ENCODE data around the gene IER3.

Gene IER3

GRCh38 chr6:30779850-30780641, 35.7 kb upstream of the IER3 start:
- H3K9me3 ChIP-seq (ENCODE audit: control insufficient read depth in 1 of 2, low read length in 2 of 2) = no peaks in the 10 kb centered on the region
- H3K27me3 ChIP-seq (ENCODE audit: low read depth, low read length) = no peaks in the 10 kb centered on the region
- H3K4me3 ChIP-seq (ENCODE audit: low read depth in 1 of 2, low read length in 2 of 2) = peak overlapping the region in 1 of 2 donors; percentile 21
- H3K27ac ChIP-seq (ENCODE audit: low read length) = peak overlapping the region; percentile 18
- H3K4me1 ChIP-seq (ENCODE audit: control insufficient read depth in 1 of 2, insufficient read depth in 2 of 2, low read length in 2 of 2) = peaks cover 20 to 23% of the 10 kb centered on the region in 2 donors
- H3K36me3 ChIP-seq (ENCODE audit: control insufficient read depth in 1 of 2, insufficient read depth in 2 of 2, low read length in 2 of 2) = peaks cover 0 to 14% of the 10 kb centered on the region in 2 donors

DNA sequence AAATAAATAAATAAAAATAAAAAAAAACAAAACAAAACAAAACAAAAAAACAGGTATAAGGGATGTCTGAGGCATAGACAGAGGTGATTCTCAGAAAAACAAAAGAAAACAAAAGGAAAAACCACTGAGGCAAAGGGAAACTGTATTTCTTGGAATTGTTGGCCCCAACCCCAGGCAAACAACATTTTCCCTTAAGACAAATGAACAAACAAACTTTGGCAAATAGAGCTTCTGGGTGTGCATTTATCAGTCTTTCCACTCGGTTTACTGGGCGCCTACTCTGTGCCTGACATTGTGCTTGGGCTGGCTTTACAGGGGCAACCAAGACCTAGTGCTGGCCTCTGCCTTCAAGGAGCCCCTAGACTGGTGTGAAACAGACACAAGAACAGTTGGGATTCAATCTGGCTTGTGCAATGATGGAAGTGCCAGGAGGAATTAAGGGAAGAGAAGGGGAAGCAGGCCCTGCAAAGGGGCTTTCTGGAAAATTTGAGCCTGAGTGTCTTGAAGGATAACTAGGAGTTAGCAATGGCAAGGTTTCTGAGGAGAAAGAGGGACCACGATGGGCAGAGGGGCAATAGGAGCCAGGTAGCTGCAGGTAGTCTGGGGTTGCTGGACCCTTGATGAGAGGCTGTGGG, 33.8 kb upstream of the IER3 start:
- H3K9me3 ChIP-seq (ENCODE audit: control insufficient read depth in 1 of 2, low read length in 2 of 2) = no peaks in the 10 kb centered on the region
- peak overlapping the region; percentile 23 for H3K27ac ChIP-seq (ENCODE audit: low read length)
- H3K36me3 ChIP-seq (ENCODE audit: control insufficient read depth in 1 of 2, insufficient read depth in 2 of 2, low read length in 2 of 2) = peaks cover 0 to 14% of the 10 kb centered on the region in 2 donors
- no peaks in the 10 kb centered on the region for H3K27me3 ChIP-seq (ENCODE audit: low read depth, low read length)
- peaks cover 20 to 23% of the 10 kb centered on the region in 2 donors for H3K4me1 ChIP-seq (ENCODE audit: control insufficient read depth in 1 of 2, insufficient read depth in 2 of 2, low read length in 2 of 2)
- H3K4me3 ChIP-seq (ENCODE audit: low read depth in 1 of 2, low read length in 2 of 2) = no peak overlapping the region

GRCh38 chr6:30777155-30777485, 32.8 kb upstream of the IER3 start:
- H3K27ac ChIP-seq (ENCODE audit: low read length) = no peak overlapping the region
- no peaks in the 10 kb centered on the region for H3K9me3 ChIP-seq (ENCODE audit: control insufficient read depth in 1 of 2, low read length in 2 of 2)
- H3K27me3 ChIP-seq (ENCODE audit: low read depth, low read length) = no peaks in the 10 kb centered on the region
- no peak overlapping the region for H3K4me3 ChIP-seq (ENCODE audit: low read depth in 1 of 2, low read length in 2 of 2)
- peaks cover 0 to 11% of the 10 kb centered on the region in 2 donors for H3K36me3 ChIP-seq (ENCODE audit: control insufficient read depth in 1 of 2, insufficient read depth in 2 of 2, low read length in 2 of 2)
- peaks cover 20 to 23% of the 10 kb centered on the region in 2 donors for H3K4me1 ChIP-seq (ENCODE audit: control insufficient read depth in 1 of 2, insufficient read depth in 2 of 2, low read length in 2 of 2)

DNA sequence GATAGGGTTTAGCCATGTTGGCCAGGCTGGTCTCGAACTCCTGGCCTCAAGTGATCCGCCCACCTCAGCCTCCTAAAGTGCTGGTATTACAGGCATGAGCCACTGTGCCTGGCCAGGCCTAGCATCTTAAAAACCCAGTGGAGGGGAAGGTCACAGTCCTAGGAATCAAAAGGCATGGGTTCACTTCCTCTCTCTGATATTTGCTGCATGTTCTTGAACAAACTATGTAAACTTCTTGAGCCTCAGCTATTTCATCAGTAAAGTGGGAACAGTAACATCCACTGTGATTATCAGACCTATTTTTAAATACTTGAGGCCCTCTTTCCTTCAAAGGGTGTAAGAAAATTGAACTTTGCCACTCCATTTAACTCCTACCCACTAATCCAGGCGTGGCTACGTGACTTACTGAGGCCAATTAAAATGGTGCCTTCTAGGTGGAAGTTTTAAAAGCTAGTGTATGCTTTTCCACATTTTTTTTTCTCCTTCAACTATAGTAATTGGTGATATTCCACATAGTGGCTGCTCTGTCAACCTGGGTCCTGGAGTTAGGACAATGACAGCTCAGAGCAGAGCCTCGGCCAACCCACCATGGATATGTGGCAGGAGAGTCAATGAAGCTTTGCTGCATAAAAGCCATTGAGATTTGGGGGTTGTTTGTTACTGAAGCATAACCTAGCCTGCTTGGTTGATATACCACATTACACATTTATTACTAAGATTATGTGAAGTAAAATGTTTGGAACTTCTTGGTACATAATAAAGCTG, 32.2 kb upstream of the IER3 start:
- no peak overlapping the region for H3K4me3 ChIP-seq (ENCODE audit: low read depth in 1 of 2, low read length in 2 of 2)
- H3K36me3 ChIP-seq (ENCODE audit: control insufficient read depth in 1 of 2, insufficient read depth in 2 of 2, low read length in 2 of 2) = peaks cover 0 to 6% of the 10 kb centered on the region in 2 donors
- H3K27ac ChIP-seq (ENCODE audit: low read length) = no peak overlapping the region
- no peaks in the 10 kb centered on the region for H3K9me3 ChIP-seq (ENCODE audit: control insufficient read depth in 1 of 2, low read length in 2 of 2)
- no peaks in the 10 kb centered on the region for H3K27me3 ChIP-seq (ENCODE audit: low read depth, low read length)
- H3K4me1 ChIP-seq (ENCODE audit: control insufficient read depth in 1 of 2, insufficient read depth in 2 of 2, low read length in 2 of 2) = peaks cover 20 to 22% of the 10 kb centered on the region in 2 donors

DNA sequence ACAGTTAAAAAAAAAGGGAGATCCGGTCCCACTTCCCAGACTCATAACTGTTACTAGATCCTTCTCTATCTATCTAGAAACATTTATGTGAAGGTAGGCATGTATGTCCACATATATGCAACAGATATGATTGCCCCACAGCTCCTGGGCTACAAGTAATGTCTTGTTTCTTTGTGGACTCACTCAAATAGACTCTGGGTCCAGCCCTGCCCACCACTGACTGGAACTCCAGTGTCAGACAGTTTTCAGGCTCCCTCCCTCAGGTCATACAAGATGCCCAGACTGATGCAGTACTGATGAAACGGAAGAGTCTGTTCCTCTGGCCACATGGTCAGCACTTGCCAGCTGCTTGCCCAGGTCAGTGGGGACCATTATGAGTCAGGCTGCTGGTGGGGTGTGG, 30.8 kb upstream of the IER3 start:
- H3K4me1 ChIP-seq (ENCODE audit: control insufficient read depth in 1 of 2, insufficient read depth in 2 of 2, low read length in 2 of 2) = peaks cover 14 to 16% of the 10 kb centered on the region in 2 donors
- no peaks in the 10 kb centered on the region for H3K9me3 ChIP-seq (ENCODE audit: control insufficient read depth in 1 of 2, low read length in 2 of 2)
- no peaks in the 10 kb centered on the region for H3K27me3 ChIP-seq (ENCODE audit: low read depth, low read length)
- H3K4me3 ChIP-seq (ENCODE audit: low read depth in 1 of 2, low read length in 2 of 2) = no peak overlapping the region
- no peak overlapping the region for H3K27ac ChIP-seq (ENCODE audit: low read length)
- H3K36me3 ChIP-seq (ENCODE audit: control insufficient read depth in 1 of 2, insufficient read depth in 2 of 2, low read length in 2 of 2) = no peaks in the 10 kb centered on the region

- Histone ChIP-seq H3K4me3 (ENCODE audit: low read depth in 1 of 2, low read length in 2 of 2) (no peak overlapping the region), H3K36me3 (ENCODE audit: control insufficient read depth in 1 of 2, insufficient read depth in 2 of 2, low read length in 2 of 2) (no peaks in the 10 kb centered on the region), H3K27me3 (ENCODE audit: low read depth, low read length) (no peaks in the 10 kb centered on the region), H3K4me1 (ENCODE audit: control insufficient read depth in 1 of 2, insufficient read depth in 2 of 2, low read length in 2 of 2) (peaks cover 14 to 16% of the 10 kb centered on the region in 2 donors), H3K27ac (ENCODE audit: low read length) (no peak overlapping the region), H3K9me3 (ENCODE audit: control insufficient read depth in 1 of 2, low read length in 2 of 2) (no peaks in the 10 kb centered on the region)
These were observed 30.4 kb upstream of the IER3 start for GRCh38 chr6:30774701-30775100.

DNA sequence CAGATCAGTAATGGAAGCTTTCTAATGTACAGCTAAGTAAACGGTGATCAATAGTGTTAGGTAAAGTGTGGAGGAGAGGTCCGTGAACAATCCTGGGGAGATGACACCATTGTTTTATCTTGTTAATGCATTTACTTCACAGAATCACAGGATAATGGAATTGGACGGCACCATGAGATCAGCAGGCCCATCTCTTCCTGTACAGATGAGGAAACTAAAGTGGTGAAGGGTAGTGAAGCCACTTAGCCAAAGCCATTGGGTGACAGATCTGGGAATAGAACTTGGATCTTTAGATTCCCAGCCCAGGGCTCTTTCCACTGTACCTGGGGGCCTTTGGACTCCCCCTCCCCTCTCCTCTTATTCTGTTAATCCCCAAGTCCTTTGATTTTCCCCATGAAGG, 26.2 kb upstream of the IER3 start:
- Histone ChIP-seq H3K9me3 (ENCODE audit: control insufficient read depth in 1 of 2, low read length in 2 of 2) (no peaks in the 10 kb centered on the region), H3K36me3 (ENCODE audit: control insufficient read depth in 1 of 2, insufficient read depth in 2 of 2, low read length in 2 of 2) (no peaks in the 10 kb centered on the region), H3K27ac (ENCODE audit: low read length) (peak overlapping the region; percentile 90), H3K4me3 (ENCODE audit: low read depth in 1 of 2, low read length in 2 of 2) (no peak overlapping the region), H3K4me1 (ENCODE audit: control insufficient read depth in 1 of 2, insufficient read depth in 2 of 2, low read length in 2 of 2) (peaks cover 18 to 23% of the 10 kb centered on the region in 2 donors), H3K27me3 (ENCODE audit: low read depth, low read length) (no peaks in the 10 kb centered on the region)

GRCh38 chr6:30769853-30770524, 25.6 kb upstream of the IER3 start:
- Histone ChIP-seq H3K4me3 (ENCODE audit: low read depth in 1 of 2, low read length in 2 of 2) (no peak overlapping the region), H3K27ac (ENCODE audit: low read length) (peak overlapping the region; percentile 90), H3K4me1 (ENCODE audit: control insufficient read depth in 1 of 2, insufficient read depth in 2 of 2, low read length in 2 of 2) (peaks cover 18 to 23% of the 10 kb centered on the region in 2 donors), H3K27me3 (ENCODE audit: low read depth, low read length) (no peaks in the 10 kb centered on the region), H3K9me3 (ENCODE audit: control insufficient read depth in 1 of 2, low read length in 2 of 2) (no peaks in the 10 kb centered on the region), H3K36me3 (ENCODE audit: control insufficient read depth in 1 of 2, insufficient read depth in 2 of 2, low read length in 2 of 2) (no peaks in the 10 kb centered on the region)

DNA sequence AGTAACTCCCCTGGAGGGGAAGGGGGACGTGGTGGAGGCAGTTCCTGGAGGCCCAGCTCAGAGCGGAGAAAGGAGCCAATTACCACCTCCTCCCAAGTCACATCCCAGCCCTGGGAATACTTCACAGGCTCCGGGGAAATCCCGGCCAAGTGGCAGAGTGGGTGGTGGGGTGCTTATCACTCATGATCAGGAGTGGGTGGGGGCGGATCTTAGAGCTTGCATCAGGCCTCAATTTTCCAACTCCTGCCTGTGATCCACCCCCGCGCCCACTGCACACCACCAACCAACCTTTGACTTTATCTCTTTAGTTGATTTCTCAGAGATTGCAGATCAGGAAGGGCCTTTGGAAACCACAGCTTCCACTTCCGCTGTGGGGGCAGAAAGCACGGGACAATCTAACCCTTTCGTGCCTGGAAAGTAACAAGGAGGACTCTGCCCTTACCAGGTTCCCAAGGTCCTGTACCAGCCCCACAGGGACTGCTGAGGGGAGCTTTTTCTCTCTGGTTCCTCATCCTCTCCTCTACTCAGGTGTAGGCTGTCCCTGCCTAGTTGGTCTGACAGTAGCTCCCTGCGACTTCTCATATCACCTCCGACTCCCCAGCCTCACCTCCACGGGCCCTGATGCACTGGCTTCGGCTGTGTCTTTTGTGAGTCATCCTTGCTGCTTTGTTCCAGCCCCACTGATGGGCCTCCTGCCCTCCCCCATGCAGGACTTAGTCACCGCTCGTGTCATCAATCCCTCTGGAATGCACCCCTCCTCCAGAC, 24.9 kb upstream of the IER3 start:
- Histone ChIP-seq H3K4me3 (ENCODE audit: low read depth in 1 of 2, low read length in 2 of 2) (peak overlapping the region in 1 of 2 donors; percentile 16), H3K27ac (ENCODE audit: low read length) (peak overlapping the region; percentile 85), H3K27me3 (ENCODE audit: low read depth, low read length) (no peaks in the 10 kb centered on the region), H3K4me1 (ENCODE audit: control insufficient read depth in 1 of 2, insufficient read depth in 2 of 2, low read length in 2 of 2) (peaks cover 18 to 24% of the 10 kb centered on the region in 2 donors), H3K36me3 (ENCODE audit: control insufficient read depth in 1 of 2, insufficient read depth in 2 of 2, low read length in 2 of 2) (no peaks in the 10 kb centered on the region), H3K9me3 (ENCODE audit: control insufficient read depth in 1 of 2, low read length in 2 of 2) (no peaks in the 10 kb centered on the region)

DNA sequence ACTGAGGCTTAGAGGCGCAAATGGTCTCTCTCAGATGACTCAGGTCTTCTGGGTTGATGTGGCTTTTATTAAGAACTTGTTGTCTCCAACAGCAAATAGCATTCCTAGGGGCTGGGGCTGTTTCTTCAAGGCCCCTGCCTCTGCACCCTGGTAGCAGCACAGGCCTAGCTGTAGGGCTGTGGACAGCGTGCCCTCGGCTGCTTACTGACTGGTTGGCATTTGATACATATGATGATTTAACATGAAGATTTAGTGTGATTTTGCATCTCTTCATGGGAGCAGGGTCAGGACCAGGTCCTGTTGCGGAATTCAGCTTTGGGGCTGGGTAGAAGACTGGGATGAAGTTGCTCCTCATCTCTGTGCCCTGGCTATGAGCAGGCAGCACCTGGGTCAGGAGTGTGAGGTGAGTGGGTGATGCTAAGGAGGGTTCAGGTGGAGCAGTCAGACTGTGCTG, 24.3 kb upstream of the IER3 start:
- no peaks in the 10 kb centered on the region for H3K36me3 ChIP-seq (ENCODE audit: control insufficient read depth in 1 of 2, insufficient read depth in 2 of 2, low read length in 2 of 2)
- H3K27ac ChIP-seq (ENCODE audit: low read length) = peak overlapping the region; percentile 85
- H3K27me3 ChIP-seq (ENCODE audit: low read depth, low read length) = no peaks in the 10 kb centered on the region
- H3K9me3 ChIP-seq (ENCODE audit: control insufficient read depth in 1 of 2, low read length in 2 of 2) = no peaks in the 10 kb centered on the region
- peak overlapping the region in 1 of 2 donors; percentile 16 for H3K4me3 ChIP-seq (ENCODE audit: low read depth in 1 of 2, low read length in 2 of 2)
- peaks cover 22 to 30% of the 10 kb centered on the region in 2 donors for H3K4me1 ChIP-seq (ENCODE audit: control insufficient read depth in 1 of 2, insufficient read depth in 2 of 2, low read length in 2 of 2)

All from muscle layer of duodenum (tissue), 2 donors.